K562 (cell line): ENCODE measurements around the gene HOXD13. TPM values are rescaled to one million over a fixed set of nuclear protein-coding genes. Genes with fewer than 3 reads are reported as not detected.

Experiments
- ARNT ChIP-seq, 2 experiments: fragments of 450-650 bp; IDR thresholded peaks; 2 replicates each; pipeline ENCODE4 v1.6.1; 2016; ENCODE audit warnings: mild to moderate bottlenecking in 1 of 2
- HDAC8 ChIP-seq: fragments of 450-650 bp; IDR thresholded peaks from 2 replicates; pipeline ENCODE4 v1.6.1; 2016; ENCODE audit warnings: mild to moderate bottlenecking, missing genetic modification characterization, moderate library complexity, missing compliant biosample characterization
- HDGF ChIP-seq: fragments of 450-650 bp; IDR thresholded peaks from 2 replicates; pipeline ENCODE4 v1.6.1; 2016
- KLF13 ChIP-seq: fragments of 450-650 bp; IDR thresholded peaks from 2 replicates; pipeline ENCODE4 v1.6.1; 2016; ENCODE audit warnings: missing genetic modification characterization, low read depth, mild to moderate bottlenecking, missing compliant biosample characterization, moderate library complexity, borderline replicate concordance
- MYNN ChIP-seq, 2 experiments: sonication (generic); formaldehyde crosslinking in 1 of 2; IDR thresholded peaks; 2 replicates each; pipeline versions ENCODE4 v1.5.0 to v1.6.1; 2016 to 2020; ENCODE audit warnings: antibody characterized with exemption in 1 of 2, missing genetic modification reagents in 1 of 2
- PBX2 ChIP-seq, 2 experiments: IDR thresholded peaks in 1 of 2; conservative IDR thresholded peaks in 1 of 2; 2 replicates each; pipeline ENCODE4 v1.6.1; 2016; ENCODE audit warnings: low read depth in 2 of 2, mild to moderate bottlenecking in 1 of 2, missing compliant biosample characterization in 1 of 2, missing genetic modification characterization in 1 of 2, moderate library complexity in 1 of 2
- SPI1 ChIP-seq: IDR thresholded peaks from 2 replicates; pipeline ENCODE4 v1.6.1; 2011; ENCODE audit warnings: low read depth, low read length, control low read depth, borderline replicate concordance
- TCF3 ChIP-seq: sonication (generic); formaldehyde crosslinking; IDR thresholded peaks from 2 replicates; pipeline ENCODE4 v1.4.0; 2020; ENCODE audit warnings: mild to moderate bottlenecking, missing genetic modification reagents
- ZBTB40 ChIP-seq, 2 experiments: fragments of 450-650 bp in 1 of 2; sonication (generic) in 1 of 2; formaldehyde crosslinking in 1 of 2; IDR thresholded peaks; 2 replicates each; pipeline versions ENCODE4 v1.7.1 to v1.9.0; 2016 to 2022; ENCODE audit warnings: inconsistent platforms in 1 of 2, mild to moderate bottlenecking in 1 of 2, missing genetic modification reagents in 1 of 2
- ZNF408 ChIP-seq: fragments of 250-450 bp; sonication (Bioruptor Pico); IDR thresholded peaks from 2 replicates; pipeline ENCODE4 v1.4.0; 2020; ENCODE audit warnings: low read depth, mild to moderate bottlenecking, moderate library complexity
- ZNF639 ChIP-seq, 2 experiments: fragments of 200-800 bp in 1 of 2; sonication (Bioruptor generic) in 1 of 2; sonication (generic) in 1 of 2; formaldehyde crosslinking in 1 of 2; IDR thresholded peaks in 1 of 2; conservative IDR thresholded peaks in 1 of 2; 2 replicates each; pipeline versions ENCODE4 v1.5.0 to v1.6.1; 2016 to 2020; ENCODE audit warnings: missing compliant biosample characterization in 1 of 2, missing genetic modification characterization in 1 of 2, missing genetic modification reagents in 1 of 2
- ZNF644 ChIP-seq: fragments of 200-800 bp; sonication (Bioruptor generic); IDR thresholded peaks from 2 replicates; pipeline ENCODE4 v1.6.1; 2016; ENCODE audit warnings: low read depth, missing genetic modification characterization, missing compliant biosample characterization
- polyA plus RNA-seq, 8 experiments: library from polyadenylated mRNA; depleted of rRNA in 4 of 8; stranded (reverse) in 5 of 8; unstranded in 3 of 8; fragments of >200 nt; fragmentation: Nextera tagmentation in 2 of 8; fragmentation: Illumina TruSeq in 1 of 8; extraction: Ambion mirVana in 2 of 8; extraction: Trizol in 1 of 8; gene quantifications; 2 replicates each; pipeline versions ENCODE4 v1.2.1 to v1.2.3, GENCODE V29; 2011 to 2014; ENCODE audit warnings: inconsistent platforms in 1 of 8, missing spikeins in 1 of 8
- total RNA-seq, 7 experiments: library from RNA; depleted of rRNA in 6 of 7; stranded (reverse); fragments of >200 nt in 6 of 7; fragmentation: Illumina TruSeq in 2 of 7; extraction: Trizol in 2 of 7; gene quantifications; 2 replicates each; pipeline versions ENCODE4 v1.2.1 to v1.2.3, GENCODE V29; 2011 to 2021; ENCODE audit warnings: low replicate concordance in 1 of 7

The HOXD13 gene
- total and polyA plus RNA-seq, 9 of the 15 experiments (the other 6 are each of a cell fraction or from before 2014, with no cell fraction given), result 0.03 to 0.04 TPM; not detected in 7

GRCh38 chr2:176140513-176141317, 48.2 kb downstream of the HOXD13 start (continued):
- no peak for TF ChIP-seq ZNF644
- no peak for TF ChIP-seq PBX2 (CRISPR knock-in tag; IDR thresholded peaks at IDR 0.05; ENCODE audit: low read depth)
- TF ChIP-seq PBX2 (tag; conservative IDR thresholded peaks at IDR 0.05; ENCODE audit: low read depth), result no peak
- TF ChIP-seq ARNT (IDR thresholded peaks at IDR 0.05), result no peak
- no peak for TF ChIP-seq MYNN (IDR thresholded peaks at IDR 0.05)
- no peak for TF ChIP-seq MYNN (CRISPR knock-in tag; IDR thresholded peaks at IDR 0.05)
- no peak for TF ChIP-seq TCF3
- TF ChIP-seq SPI1, result 0 out of 2 replicates have a peak, but pooled peaks have one; percentile 23
- TF ChIP-seq HDGF, result no peak
- TF ChIP-seq HDAC8, result no peak
- no peak for TF ChIP-seq ZBTB40 (IDR thresholded peaks at IDR 0.05)
- TF ChIP-seq ZBTB40 (CRISPR knock-in tag; IDR thresholded peaks at IDR 0.05), result no peak
- TF ChIP-seq ZNF408, result no peak
- 0 out of 2 replicates have a peak, but pooled peaks have one; percentile 11 for TF ChIP-seq KLF13 (tag)
- no peak for TF ChIP-seq ZNF639 (CRISPR knock-in tag; conservative IDR thresholded peaks at IDR 0.05 in 1 of 2, IDR thresholded peaks at IDR 0.05 in 1 of 2)
